GM12801 (cell line): Measurements from ENCODE around the gene TRUB2.

Experiments
- CTCF ChIP-seq: IDR thresholded peaks from one replicate; pipeline ENCODE4 v1.5.1; 2011; ENCODE audit warnings: control low read depth; ENCODE audit not compliant: insufficient read length; ENCODE audit errors: extremely low read depth

Gene TRUB2

GRCh38 chr9:128296340-128297220, 25.7 kb downstream of the TRUB2 start:
- no peak for TF ChIP-seq CTCF

DNA sequence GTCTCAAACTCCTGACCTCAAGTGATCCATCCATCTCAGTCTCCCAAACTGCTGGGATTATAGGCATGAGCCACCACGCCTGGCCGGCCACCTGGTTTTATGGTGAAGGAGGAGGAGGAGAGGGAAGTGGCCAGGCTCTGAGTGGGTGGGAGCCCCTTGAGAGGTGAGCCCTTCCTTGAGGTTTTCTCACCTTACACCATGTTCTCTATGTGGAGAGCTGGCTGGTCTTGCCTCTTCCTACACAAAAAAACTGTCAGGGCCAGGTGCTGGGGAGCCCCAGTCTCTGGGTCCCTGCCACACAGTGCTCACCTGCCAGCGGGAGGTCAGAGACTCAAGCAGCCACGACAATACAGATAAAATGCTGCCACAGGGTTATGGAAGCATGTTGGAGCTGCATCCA, 28.1 kb downstream of the TRUB2 start:
- no peak for TF ChIP-seq CTCF

DNA sequence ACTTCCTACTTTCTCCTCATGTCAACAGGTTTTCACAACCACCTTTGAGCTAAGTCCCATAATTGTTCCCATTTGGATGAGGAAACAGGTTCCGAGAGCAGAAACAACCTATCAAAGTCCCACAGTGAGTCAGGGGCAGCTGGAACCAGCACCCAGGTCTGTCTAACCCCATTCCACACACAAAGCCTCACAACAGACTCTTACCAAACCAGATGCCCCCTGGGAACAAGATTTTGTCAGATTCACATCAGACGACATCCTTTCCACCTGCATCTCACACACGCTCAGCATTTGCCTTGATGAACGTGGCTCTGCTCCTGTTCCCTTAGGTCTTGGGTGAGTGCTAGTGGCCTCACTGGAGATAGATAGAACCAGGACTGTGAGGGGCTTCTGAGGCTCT, 29.2 kb downstream of the TRUB2 start:
- TF ChIP-seq CTCF: no peak

DNA sequence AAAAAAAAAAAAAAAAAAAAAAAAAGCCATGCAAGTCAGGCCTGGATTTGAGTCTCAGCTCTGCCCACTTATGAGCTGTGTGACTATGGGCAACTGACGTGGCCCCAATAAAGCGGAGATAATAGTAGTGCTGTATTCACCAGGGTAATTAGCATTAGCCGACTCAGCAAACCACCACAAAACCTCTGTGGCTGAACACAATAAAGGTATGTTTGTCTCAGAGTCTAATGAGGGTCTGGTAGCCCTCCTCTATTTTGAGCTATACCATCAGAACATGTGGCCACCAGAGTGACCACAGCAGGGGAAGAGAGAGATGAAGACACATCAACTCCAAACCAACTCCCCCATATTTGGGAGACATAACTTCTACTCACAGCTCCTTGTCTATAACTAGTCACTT, 30.2 kb downstream of the TRUB2 start:
- no peak for TF ChIP-seq CTCF

DNA sequence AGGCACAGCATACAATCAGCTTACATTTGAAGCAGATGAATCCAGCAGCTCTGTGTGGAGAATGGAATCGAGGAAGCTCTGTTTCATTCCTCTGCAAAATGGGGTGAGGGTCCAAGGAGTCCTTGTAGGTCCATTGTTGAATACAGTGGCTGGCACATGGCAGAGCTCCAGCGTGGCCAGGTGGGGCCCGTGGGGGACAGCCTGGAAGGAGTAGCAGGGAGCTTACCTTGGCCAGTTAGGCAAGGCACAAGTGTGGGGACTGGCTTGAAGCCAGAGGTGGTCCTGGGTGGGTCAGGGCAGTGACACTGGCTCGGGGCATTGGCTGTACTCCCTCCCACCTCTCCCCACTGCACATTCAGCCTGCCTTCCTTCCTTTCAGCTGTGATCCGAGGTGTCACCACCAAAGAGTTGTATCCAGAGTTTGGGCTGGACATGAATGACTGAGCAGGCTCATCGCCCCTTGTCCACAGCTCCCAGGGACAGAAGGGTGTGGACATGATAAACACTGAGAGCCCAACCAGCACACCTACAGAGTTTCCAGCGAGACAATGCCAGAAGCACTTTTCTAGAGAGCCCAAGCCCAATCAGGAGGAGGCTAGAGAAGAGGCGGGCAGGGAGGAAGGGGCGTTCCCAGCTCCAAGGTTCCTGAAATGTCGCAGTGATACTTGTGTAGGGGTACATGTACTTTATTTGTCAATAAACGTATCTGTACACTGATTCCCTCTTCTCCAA, 33.8 kb downstream of the TRUB2 start:
- no peak for TF ChIP-seq CTCF

DNA sequence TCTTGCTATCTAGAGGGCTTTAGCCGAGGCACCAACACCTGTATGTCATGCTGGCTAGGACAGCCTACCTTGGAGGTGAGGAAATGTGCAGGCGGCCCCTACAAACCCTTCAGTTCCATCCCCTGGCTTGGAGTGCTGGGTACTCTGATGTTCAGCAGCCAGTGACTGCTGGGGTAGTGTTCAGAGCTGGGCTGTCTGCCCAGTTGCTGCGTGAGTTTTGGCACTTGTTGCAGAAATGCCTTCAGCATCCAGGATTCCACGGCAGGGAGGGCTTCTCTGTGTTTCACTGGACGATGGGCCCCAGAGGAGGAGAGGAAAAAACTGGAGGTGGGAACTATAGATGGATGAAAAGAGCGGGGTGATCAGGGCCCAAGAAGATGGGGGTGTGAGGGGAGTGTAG, 35.8 kb downstream of the TRUB2 start:
- TF ChIP-seq CTCF: no peak

DNA sequence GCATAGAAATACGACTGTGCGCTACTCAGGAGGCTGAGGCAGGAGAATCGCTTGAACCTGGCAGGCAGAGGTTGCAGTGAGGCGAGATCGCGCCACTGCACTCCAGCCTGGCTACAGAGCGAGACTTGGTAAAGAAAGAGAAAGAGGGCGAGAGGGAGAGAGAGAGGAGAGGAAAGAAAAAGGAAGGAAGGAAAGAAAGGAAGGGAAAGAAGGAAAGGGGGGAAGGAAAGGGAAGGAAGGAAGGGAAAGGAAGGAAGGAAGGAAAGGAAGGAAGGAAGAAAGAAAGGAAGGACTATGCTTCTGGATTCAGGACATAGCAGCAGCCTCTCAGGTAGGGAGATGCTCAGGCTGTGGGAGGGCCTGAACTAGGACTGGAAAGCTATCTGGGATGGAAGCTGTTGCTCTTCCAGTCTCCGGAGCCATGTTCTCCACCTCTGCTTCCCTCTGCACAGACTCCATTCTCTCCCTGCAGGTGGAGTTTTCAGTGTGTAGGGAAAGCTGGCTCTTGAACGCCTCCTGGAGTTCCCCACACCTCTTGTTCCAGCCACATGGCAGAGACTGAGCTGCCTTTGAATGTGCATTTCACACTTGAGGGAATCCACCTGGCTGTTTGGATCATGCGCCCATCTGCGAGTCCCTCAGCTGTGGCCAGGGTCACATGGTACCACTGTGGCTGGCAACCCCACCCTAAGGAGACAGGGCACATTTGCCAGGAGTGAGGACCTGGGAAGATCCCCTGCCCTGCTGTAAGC, 37.0 kb downstream of the TRUB2 start:
- no peak for TF ChIP-seq CTCF
